CD4-positive, alpha-beta T cell treated with Interleukin-2 at 100 ng/mL for 4 hours (primary cell): ENCODE data around the gene TLX2.
A peak's percentile ranks its signal among the peaks of the same experiment; 100 is the strongest.
"Not testable (repeated sequence)": the region's sequence is repeated elsewhere in the genome, so short reads cannot be mapped to it uniquely, and the experiment has no call there.

Experiments used
- DNase-seq: peaks from one replicate; pipeline ENCODE4 v3.0.0-alpha.2; 2020; ENCODE audit warnings: low spot score

TLX2 gene

GRCh38 chr2:74514368-74515270, at the start of gene TLX2:
Gene TLX2 (plus strand): TSS chr2:74514450. CDS start chr2:74514807, 357 bp downstream.
- no peak for DNase-seq

GRCh38 chr2:74470742-74471141, 43.5 kb upstream of the TLX2 start:
- not testable (repeated sequence) for DNase-seq

- no peak for DNase-seq
These were observed 42.8 kb upstream of the TLX2 start for GRCh38 chr2:74471332-74472065.

GRCh38 chr2:74472086-74472944, 41.9 kb upstream of the TLX2 start, which contains the start of gene MRPL53:
Gene MRPL53 (minus strand): TSS chr2:74472680. CDS start chr2:74472660, 20 bp downstream.
- DNase-seq: peak; percentile 96

- DNase-seq: no peak
These were observed 41.3 kb upstream of the TLX2 start for GRCh38 chr2:74472945-74473258.

GRCh38 chr2:74474481-74474880, 39.8 kb upstream of the TLX2 start:
- DNase-seq: no peak

- DNase-seq: no peak
These were observed 39.4 kb upstream of the TLX2 start for GRCh38 chr2:74474899-74475298.

GRCh38 chr2:74481431-74481830, 32.8 kb upstream of the TLX2 start:
- DNase-seq: no peak

- DNase-seq: peak; percentile 55
These were observed 32.1 kb upstream of the TLX2 start for GRCh38 chr2:74481961-74482800.

GRCh38 chr2:74482801-74483674, 31.2 kb upstream of the TLX2 start, which contains the start of the genes CCDC142 and TTC31:
Gene CCDC142 (minus strand): TSS chr2:74482998. CDS start chr2:74482837, 161 bp downstream.
Gene TTC31 (plus strand): TSS chr2:74483081. CDS start chr2:74483096, 15 bp downstream.
- peak; percentile 96 for DNase-seq

GRCh38 chr2:74483675-74484164, 30.5 kb upstream of the TLX2 start:
- not testable (repeated sequence) for DNase-seq

GRCh38 chr2:74486141-74486540, 28.1 kb upstream of the TLX2 start:
- DNase-seq: no peak

- no peak for DNase-seq
These were observed 25.4 kb upstream of the TLX2 start for GRCh38 chr2:74488643-74489481.

GRCh38 chr2:74489906-74490305, 24.3 kb upstream of the TLX2 start:
- no peak for DNase-seq

GRCh38 chr2:74491648-74492544, 22.4 kb upstream of the TLX2 start:
- no peak for DNase-seq

GRCh38 chr2:74493546-74493945, 20.7 kb upstream of the TLX2 start:
- DNase-seq: no peak

- no peak for DNase-seq
These were observed 18.8 kb upstream of the TLX2 start for GRCh38 chr2:74495440-74495839.
